LNCAP (cell line): ENCODE data around the gene CMTM5.

Experiments used
- CTCF ChIP-seq: fragments of 450-650 bp; IDR thresholded peaks from 2 replicates; pipeline ENCODE4 v1.5.1; 2017; ENCODE audit warnings: mild to moderate bottlenecking

Gene CMTM5

GRCh38 chr14:23388996-23389395, 12.2 kb downstream of the CMTM5 start:
- TF ChIP-seq CTCF: no peak

- TF ChIP-seq CTCF: no peak
Measured at GRCh38 chr14:23389396-23389795, 12.6 kb downstream of the CMTM5 start.

GRCh38 chr14:23392613-23393012, 15.8 kb downstream of the CMTM5 start:
- TF ChIP-seq CTCF: no peak

- no peak for TF ChIP-seq CTCF
Measured at GRCh38 chr14:23396126-23396525, 19.3 kb downstream of the CMTM5 start.

- TF ChIP-seq CTCF: no peak
Measured at GRCh38 chr14:23396781-23397407, 20.0 kb downstream of the CMTM5 start.

- no peak for TF ChIP-seq CTCF
Measured at GRCh38 chr14:23398348-23398747, 21.5 kb downstream of the CMTM5 start.

- no peak for TF ChIP-seq CTCF
Measured at GRCh38 chr14:23399136-23399535, 22.3 kb downstream of the CMTM5 start.

- no peak for TF ChIP-seq CTCF
Measured at GRCh38 chr14:23399591-23399990, 22.7 kb downstream of the CMTM5 start.
